HUES64 (cell line): Measurements from ENCODE around the gene TAB2.

Experiments used
- H3K27ac ChIP-seq: 2 replicates; pipeline ENCODE4 v1.7.0; 2013; ENCODE audit warnings: low read depth, low read length, inconsistent platforms
- H3K27me3 ChIP-seq: 2 replicates; pipeline ENCODE4 v1.6.1; 2013; ENCODE audit warnings: mild to moderate bottlenecking, low read length; ENCODE audit not compliant: insufficient read depth
- H3K36me3 ChIP-seq: 2 replicates; pipeline ENCODE4 v1.6.1; 2013; ENCODE audit warnings: mild to moderate bottlenecking, low read length; ENCODE audit not compliant: insufficient read depth
- H3K4me1 ChIP-seq: 2 replicates; pipeline ENCODE4 v1.6.1; 2013; ENCODE audit warnings: mild to moderate bottlenecking, low read length, moderate library complexity; ENCODE audit not compliant: insufficient read depth
- H3K4me3 ChIP-seq: 2 replicates; pipeline ENCODE4 v1.5.1; 2013; ENCODE audit warnings: mild to moderate bottlenecking, low read length, moderate library complexity
- H3K9ac ChIP-seq: 2 replicates; pipeline ENCODE4 v1.6.1; 2013; ENCODE audit warnings: mild to moderate bottlenecking, low read depth, low read length
- H3K9me3 ChIP-seq: 2 replicates; pipeline ENCODE4 v1.6.1; 2013; ENCODE audit warnings: low read depth, low read length; ENCODE audit not compliant: insufficient read depth
- WGBS: fragments of 150-250, 120-280 bp; methylation state at CpG from one replicate; pipeline ENCODE4 v1.1.7; 2013; ENCODE audit warnings: missing lambda C conversion rate; 5-methylcytosine and 5-hydroxymethylcytosine counted together

Gene TAB2

GRCh38 chr6:149324428-149324827, 6.9 kb downstream of the TAB2 start:
- H3K9ac ChIP-seq = no peak overlapping the region
- no peaks in the 10 kb centered on the region for H3K36me3 ChIP-seq
- no peaks in the 10 kb centered on the region for H3K27me3 ChIP-seq
- H3K4me1 ChIP-seq = peaks cover 63% of the 10 kb centered on the region
- H3K9me3 ChIP-seq = no peaks in the 10 kb centered on the region
- H3K4me3 ChIP-seq = no peak overlapping the region
- H3K27ac ChIP-seq = no peak overlapping the region

DNA sequence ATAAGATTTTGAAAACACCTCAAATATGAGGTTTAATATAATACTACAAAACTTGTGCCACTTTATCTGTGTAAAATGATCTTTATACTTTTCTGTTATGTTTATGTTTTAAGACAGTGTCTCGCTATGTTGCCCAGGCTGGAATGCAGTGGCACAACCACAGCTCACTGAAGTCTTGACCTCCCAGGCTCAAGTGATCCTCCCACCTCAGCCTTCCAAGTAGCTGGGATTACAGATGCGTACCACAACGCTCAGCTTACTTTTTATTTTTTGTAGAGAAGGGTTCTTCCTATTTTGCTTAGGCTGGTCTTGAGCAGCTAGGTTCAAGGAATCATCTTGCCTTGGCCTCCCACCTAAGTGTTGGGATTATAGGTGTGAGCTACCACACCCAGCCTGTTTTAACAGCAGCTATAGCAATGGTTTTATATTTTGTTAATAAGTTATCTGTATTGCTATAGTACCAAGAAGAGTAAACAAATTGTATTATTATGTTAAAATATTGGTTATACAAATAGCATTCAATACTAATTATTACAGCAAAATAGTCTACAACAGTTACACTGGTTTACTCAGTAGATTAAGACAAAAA, 8.2 kb downstream of the TAB2 start:
- Histone ChIP-seq H3K9me3 (no peaks in the 10 kb centered on the region), H3K9ac (no peak overlapping the region), H3K27ac (no peak overlapping the region), H3K36me3 (no peaks in the 10 kb centered on the region), H3K4me3 (no peak overlapping the region), H3K27me3 (no peaks in the 10 kb centered on the region), H3K4me1 (peaks cover 63% of the 10 kb centered on the region)
- WGBS = 100% methylated on average over 3 of the region's 3 CpGs

DNA sequence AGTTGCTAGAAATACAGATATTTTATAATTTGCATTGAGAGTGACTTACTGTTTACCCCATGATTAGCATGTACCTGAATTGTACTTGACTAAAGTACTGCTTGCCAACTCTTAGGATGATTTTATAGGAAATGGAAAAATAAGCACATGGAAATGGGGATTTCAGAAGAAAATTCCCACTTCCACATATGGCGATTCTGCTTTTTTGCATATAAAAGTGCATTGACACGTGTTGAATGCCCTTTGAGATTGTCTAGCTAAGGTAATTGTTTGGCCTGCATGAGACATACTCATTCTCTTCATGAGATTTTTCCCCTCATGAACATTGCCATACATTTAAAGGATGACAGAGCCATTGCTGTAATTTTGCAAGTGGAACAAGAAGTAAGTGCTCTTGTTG, 10.1 kb downstream of the TAB2 start:
- Histone ChIP-seq H3K9me3 (no peaks in the 10 kb centered on the region), H3K27me3 (no peaks in the 10 kb centered on the region), H3K4me1 (peaks cover 68% of the 10 kb centered on the region), H3K27ac (no peak overlapping the region), H3K9ac (no peak overlapping the region), H3K4me3 (no peak overlapping the region), H3K36me3 (no peaks in the 10 kb centered on the region)
- 79% methylated on average over 2 of the region's 2 CpGs for WGBS

DNA sequence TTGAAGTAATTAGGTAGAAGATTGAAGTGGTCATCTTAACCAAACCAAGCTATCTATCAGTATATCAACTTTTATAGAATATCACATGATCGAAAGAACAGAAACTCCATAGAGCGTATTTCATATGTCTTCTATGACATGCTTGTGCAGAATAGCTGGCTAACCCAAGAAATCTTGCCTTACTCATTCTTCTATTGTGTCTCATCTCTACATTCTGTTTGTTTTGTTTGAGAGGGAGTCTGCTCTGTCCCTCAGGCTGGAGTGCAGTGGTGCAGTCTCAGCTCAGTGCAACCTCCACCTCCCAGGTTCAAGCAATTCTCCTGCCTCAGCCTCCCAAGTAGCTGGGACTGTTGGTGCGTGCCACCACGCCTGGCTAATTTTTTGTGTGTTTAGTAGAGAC, 10.6 kb downstream of the TAB2 start:
- peaks cover 68% of the 10 kb centered on the region for H3K4me1 ChIP-seq

GRCh38 chr6:149329529-149329928, 12.0 kb downstream of the TAB2 start:
- H3K27me3 ChIP-seq = no peaks in the 10 kb centered on the region
- no peak overlapping the region for H3K4me3 ChIP-seq
- H3K4me1 ChIP-seq = peaks cover 58% of the 10 kb centered on the region
- no peaks in the 10 kb centered on the region for H3K9me3 ChIP-seq
- 75% methylated on average over 1 of the region's 1 CpG for WGBS
- H3K36me3 ChIP-seq = no peaks in the 10 kb centered on the region
- H3K9ac ChIP-seq = no peak overlapping the region
- no peak overlapping the region for H3K27ac ChIP-seq

More for the DNA sequence above, 10.6 kb downstream of the TAB2 start:
- H3K9ac ChIP-seq = no peak overlapping the region
- no peaks in the 10 kb centered on the region for H3K27me3 ChIP-seq
- 95% methylated on average over 4 of the region's 4 CpGs for WGBS
- no peak overlapping the region for H3K4me3 ChIP-seq
- no peak overlapping the region for H3K27ac ChIP-seq
- H3K9me3 ChIP-seq = no peaks in the 10 kb centered on the region
- no peaks in the 10 kb centered on the region for H3K36me3 ChIP-seq

DNA sequence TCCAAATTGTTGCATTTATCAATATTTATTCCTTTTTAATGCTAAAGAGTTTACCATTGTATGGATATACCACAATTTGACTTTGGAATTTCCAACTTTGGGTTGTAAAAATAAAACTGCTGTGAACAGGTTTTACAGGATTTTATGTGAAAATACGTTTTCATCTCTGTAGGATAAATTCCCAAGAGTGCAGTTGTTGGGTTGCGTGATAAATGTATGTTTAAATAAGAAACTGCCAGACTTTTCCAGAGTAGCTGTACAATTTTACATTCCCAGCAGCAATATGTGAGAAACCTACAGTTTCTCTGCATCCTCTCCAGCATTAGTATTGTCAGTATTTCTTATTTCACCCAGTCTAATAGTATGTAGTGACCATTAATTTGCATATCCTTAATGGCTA, 12.6 kb downstream of the TAB2 start:
- Histone ChIP-seq H3K9ac (no peak overlapping the region), H3K36me3 (no peaks in the 10 kb centered on the region), H3K27me3 (no peaks in the 10 kb centered on the region), H3K4me3 (no peak overlapping the region), H3K27ac (no peak overlapping the region), H3K4me1 (peaks cover 63% of the 10 kb centered on the region), H3K9me3 (no peaks in the 10 kb centered on the region)
- WGBS = 93% methylated on average over 2 of the region's 2 CpGs

GRCh38 chr6:149331043-149331807, 13.7 kb downstream of the TAB2 start:
- no CpG with 5 or more reads among the region's 2 CpGs for WGBS
- Histone ChIP-seq H3K9ac (no peak overlapping the region), H3K36me3 (no peaks in the 10 kb centered on the region), H3K4me3 (no peak overlapping the region), H3K4me1 (peaks cover 73% of the 10 kb centered on the region), H3K27ac (no peak overlapping the region), H3K9me3 (no peaks in the 10 kb centered on the region), H3K27me3 (no peaks in the 10 kb centered on the region)

GRCh38 chr6:149331871-149332270, 14.4 kb downstream of the TAB2 start:
- H3K27ac ChIP-seq = no peak overlapping the region
- H3K9me3 ChIP-seq = no peaks in the 10 kb centered on the region
- no peaks in the 10 kb centered on the region for H3K27me3 ChIP-seq
- no peak overlapping the region for H3K4me3 ChIP-seq
- H3K4me1 ChIP-seq = peaks cover 80% of the 10 kb centered on the region
- 88% methylated on average over 2 of the region's 2 CpGs for WGBS
- no peak overlapping the region for H3K9ac ChIP-seq
- no peaks in the 10 kb centered on the region for H3K36me3 ChIP-seq

DNA sequence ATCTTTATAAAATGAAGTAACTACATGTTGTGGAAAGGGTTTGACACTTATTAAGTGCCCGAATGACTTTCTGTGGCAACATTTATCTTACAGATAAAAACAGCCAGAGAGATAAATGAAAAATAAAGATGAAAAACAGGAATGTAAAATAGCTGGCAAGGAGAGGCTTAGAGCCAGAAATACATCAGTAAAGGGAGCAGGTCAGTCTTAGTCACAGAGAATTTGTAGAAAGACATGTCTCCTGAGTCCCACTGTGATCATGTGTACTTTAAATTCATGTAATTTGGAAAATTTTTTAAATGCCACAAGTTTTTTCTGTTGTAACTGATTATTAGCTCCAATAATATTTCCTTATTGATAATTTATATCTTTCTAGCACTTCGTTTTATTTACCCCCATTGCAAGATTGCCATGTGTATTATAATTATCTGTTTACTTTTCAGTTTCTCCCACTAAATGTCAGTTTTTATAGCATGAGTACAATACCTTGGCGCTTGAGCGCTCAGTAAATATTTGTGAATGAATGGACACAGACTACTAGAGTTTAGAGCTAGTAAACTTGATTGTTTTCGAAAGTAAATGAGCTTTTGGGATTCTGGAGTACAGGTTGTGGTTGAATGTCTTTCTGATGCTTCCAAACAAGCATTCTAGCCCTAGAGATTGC, 15.2 kb downstream of the TAB2 start:
- Histone ChIP-seq H3K9ac (no peak overlapping the region), H3K27me3 (no peaks in the 10 kb centered on the region), H3K36me3 (no peaks in the 10 kb centered on the region), H3K27ac (no peak overlapping the region), H3K9me3 (no peaks in the 10 kb centered on the region), H3K4me1 (peaks cover 83% of the 10 kb centered on the region), H3K4me3 (no peak overlapping the region)
- WGBS = 90% methylated on average over 3 of the region's 5 CpGs

DNA sequence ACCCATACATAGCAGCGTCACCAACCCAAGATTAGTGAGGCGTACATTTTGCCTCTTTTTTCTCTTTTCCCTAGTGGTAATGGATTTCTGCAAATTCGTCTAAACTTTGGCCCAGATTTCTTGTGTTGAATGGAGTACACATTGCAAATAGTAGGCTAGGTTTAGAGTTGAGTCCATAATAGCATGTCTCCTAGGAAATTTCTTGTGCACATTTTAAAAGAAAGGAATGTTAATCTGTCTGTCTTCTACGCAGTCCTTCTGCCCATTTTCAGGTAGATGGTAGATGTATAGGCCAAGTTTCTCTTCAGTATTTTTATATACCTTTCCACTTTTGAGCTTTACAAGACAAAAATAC, 15.7 kb downstream of the TAB2 start:
- H3K9ac ChIP-seq = no peak overlapping the region

GRCh38 chr6:149334201-149334600, 16.7 kb downstream of the TAB2 start:
- Histone ChIP-seq H3K4me3 (no peak overlapping the region), H3K36me3 (no peaks in the 10 kb centered on the region), H3K9me3 (no peaks in the 10 kb centered on the region), H3K4me1 (peaks cover 77% of the 10 kb centered on the region), H3K9ac (no peak overlapping the region), H3K27me3 (no peaks in the 10 kb centered on the region), H3K27ac (no peak overlapping the region)
- WGBS = 64% methylated on average over 3 of the region's 3 CpGs

More for the DNA sequence above, 15.7 kb downstream of the TAB2 start:
- Histone ChIP-seq H3K4me3 (no peak overlapping the region), H3K27ac (no peak overlapping the region), H3K4me1 (peaks cover 85% of the 10 kb centered on the region), H3K27me3 (no peaks in the 10 kb centered on the region), H3K9me3 (no peaks in the 10 kb centered on the region), H3K36me3 (no peaks in the 10 kb centered on the region)
- WGBS = 86% methylated on average over 4 of the region's 4 CpGs
